RWPE1 (cell line): ENCODE results near the gene BTNL8.

Source experiments
- CTCF ChIA-PET: fragments of 350-600 bp; sonication (Branson Sonifier 250); formaldehyde crosslinking; extraction: SDS; loops from one replicate; lab custom pipeline; 2021; lab: Yijun Ruan, JAX
- POLR2A ChIA-PET: fragments of 400-600 bp; formaldehyde crosslinking; extraction: SDS; loops from one replicate; lab custom pipeline; 2020; ENCODE audit warnings: antibody characterized with exemption; ENCODE audit not compliant: low non-redundant PET; lab: Yijun Ruan, JAX
- DNase-seq: peaks from one replicate; pipeline ENCODE4 v3.0.0; 2012; ENCODE audit warnings: low spot score
- H3K27ac ChIP-seq: fragments of 450-650 bp; 2 replicates; pipeline ENCODE4 v1.5.1; 2017
- CTCF ChIP-seq: fragments of 450-650 bp; conservative IDR thresholded peaks from 2 replicates; pipeline ENCODE4 v1.5.1; 2017; ENCODE audit warnings: low read depth, mild to moderate bottlenecking

The BTNL8 gene

GRCh38 chr5:180988592-180988991 is 89.6 kb downstream of the BTNL8 start, which contains the start of gene BTNL3:
BTNL3 (plus strand) TSS chr5:180988846; CDS start chr5:180989029, 183 bp downstream.
- no peak within 1 kb of the TSS for H3K27ac ChIP-seq
- TF ChIP-seq CTCF: no peak
- ChIA-PET CTCF (no interaction called here), POLR2A (no interaction called here)
- DNase-seq: no peak

- CTCF ChIA-PET: no interaction called here
- no peak for DNase-seq
- POLR2A ChIA-PET: no interaction called here
- no peak overlapping the region for H3K27ac ChIP-seq
- no peak for TF ChIP-seq CTCF
Measured at GRCh38 chr5:180990086-180990881, 91.3 kb downstream of the BTNL8 start.

GRCh38 chr5:180990882-180991242 is 91.9 kb downstream of the BTNL8 start:
- TF ChIP-seq CTCF: no peak
- POLR2A ChIA-PET: no interaction called here
- no peak for DNase-seq
- no peak overlapping the region for H3K27ac ChIP-seq
- CTCF ChIA-PET: no interaction called here
